Limb (tissue), 2 donors: ENCODE data around the gene FBXO9.

Experiments
- DNase-seq, 2 donors: peaks; one replicate each; pipeline ENCODE4 v3.0.0-alpha.2; 2016; ENCODE audit errors: extremely low spot score in 2 of 2

FBXO9 gene

GRCh38 chr6:53133961-53134360, 68.8 kb downstream of the FBXO9 start:
- DNase-seq, result no peak

DNA sequence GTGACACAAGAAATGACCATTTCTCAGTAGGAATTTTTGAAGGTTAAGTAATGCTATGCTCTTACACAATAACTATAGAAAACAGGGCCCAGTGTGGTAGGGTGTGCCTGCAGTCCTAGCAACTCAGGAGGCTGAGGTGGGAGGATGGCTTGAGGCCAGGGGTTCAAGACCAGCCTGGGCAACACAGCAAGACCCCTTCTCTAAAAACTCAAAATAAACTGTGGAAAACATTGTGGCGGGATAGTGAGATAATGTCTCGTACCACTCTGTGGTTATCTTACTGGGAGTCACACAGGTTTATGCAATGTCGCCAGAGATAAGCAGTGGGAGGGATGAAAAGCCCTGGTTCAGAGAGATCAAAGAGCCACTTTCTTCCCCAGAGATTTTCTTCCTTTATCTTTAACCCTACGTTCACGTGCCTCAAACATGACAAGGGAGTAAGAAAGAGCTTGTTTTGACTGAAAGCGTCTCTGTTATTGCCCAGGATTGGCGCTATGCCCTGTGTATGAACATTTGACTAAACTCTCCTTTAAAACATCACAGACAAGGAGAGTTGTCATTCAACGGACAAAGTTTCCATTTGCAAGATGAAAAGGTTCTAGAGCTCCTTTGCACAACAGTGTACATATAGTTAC, 69.5 kb downstream of the FBXO9 start:
- no peak for DNase-seq

DNA sequence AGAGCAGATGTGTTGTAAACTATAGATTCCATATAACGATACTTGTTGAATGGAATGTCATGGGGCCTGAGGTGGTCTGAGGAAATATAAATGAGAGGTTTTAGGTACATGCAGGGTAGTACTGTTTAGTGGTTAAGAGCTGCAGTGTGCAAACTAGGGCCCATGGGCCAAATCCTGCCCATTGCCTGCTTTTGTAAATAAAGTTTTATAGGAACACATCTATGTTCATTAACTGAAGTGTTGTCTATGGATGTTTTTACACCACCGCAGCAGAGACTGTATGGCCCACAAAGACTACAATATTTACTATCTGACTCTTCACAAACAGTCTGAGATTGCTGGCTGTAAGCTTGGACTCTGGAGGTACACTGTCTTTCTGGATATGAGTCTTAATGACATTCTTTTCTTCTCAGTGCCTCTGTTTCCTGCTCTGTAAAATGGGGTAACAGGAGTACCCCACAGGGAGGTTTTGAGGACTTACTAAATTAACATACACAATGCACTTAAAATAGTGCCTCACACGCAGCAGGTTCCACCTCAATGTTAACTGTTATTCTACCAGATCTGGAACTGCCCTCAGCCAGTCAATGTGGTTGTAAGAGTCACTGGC, 70.9 kb downstream of the FBXO9 start:
- no peak for DNase-seq

- no peak for DNase-seq
Measured at GRCh38 chr6:53139841-53140413, 74.7 kb downstream of the FBXO9 start.

GRCh38 chr6:53142810-53143209, 77.6 kb downstream of the FBXO9 start:
- DNase-seq, result no peak

DNA sequence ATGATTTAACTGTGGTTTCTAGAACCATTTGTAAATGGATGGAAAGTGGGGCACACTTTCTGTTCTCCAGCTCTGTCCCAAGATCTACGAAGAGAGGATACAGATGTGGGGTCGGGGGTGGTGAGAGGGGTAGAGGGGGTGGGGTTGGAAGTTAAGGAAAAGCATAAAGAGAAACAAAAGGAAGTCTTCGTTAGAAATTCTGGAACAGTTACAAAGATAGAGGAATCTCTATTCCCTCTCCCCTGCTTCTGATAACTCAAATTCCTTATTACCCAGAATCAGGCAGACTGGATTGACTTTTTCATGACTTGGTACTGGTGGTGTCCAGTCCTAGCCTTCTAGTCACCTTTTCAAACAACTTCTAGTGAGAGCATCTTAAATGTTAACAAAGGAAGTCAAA, 78.5 kb downstream of the FBXO9 start:
- no peak for DNase-seq

DNA sequence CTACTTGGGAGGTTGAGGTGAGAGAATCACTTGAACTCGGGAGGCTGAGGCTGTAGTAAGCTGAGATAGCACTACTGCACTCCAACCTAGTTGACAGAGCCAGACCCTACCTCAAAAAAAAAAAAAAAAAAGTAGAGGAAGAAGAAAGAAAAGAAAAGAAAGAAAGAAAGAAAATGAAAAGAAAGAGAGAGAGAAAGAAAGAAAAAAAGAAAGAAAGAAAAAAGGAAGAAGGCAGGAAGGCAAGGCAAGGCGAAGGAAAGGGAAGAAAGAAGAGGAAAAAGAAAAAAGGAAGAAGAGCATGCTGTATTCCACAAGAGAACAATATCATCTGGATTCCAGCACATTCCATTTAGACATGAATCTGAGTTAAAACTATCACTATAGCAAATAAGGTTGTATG, 79.6 kb downstream of the FBXO9 start:
- no peak for DNase-seq

DNA sequence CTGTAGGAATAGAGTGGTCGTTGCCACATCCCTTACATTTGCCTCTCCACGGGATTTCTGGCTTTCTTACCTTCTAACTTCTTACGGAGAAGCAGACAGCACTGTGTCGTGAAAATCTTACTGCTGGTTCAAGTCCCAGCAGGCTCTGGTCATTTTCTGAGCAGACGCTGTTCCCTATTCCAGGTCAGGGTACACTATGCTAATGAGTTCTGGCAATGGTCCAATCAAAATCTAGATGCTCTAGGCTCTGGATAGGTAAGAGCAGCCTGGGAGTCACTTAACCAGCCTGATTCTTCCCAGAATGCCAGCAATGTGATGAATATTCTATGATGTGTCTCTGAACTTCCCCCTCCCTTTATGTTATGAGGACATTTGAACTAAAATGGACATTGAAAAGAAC, 83.5 kb downstream of the FBXO9 start, which contains the start of gene GCM1:
GCM1 (minus strand) TSS at position 158 of the 400 bp plus-strand sequence. CDS start 3,209 bp downstream, outside the sequence.
- DNase-seq, result no peak
